Neutrophil (primary cell): ENCODE measurements around the gene OMD.

Experiments used
- H3K27ac ChIP-seq: fragments of 200-600 bp; sonication (generic); 2 replicates; pipeline ENCODE4 v1.5.1; 2016; ENCODE audit warnings: mild to moderate bottlenecking, moderate library complexity
- H3K27me3 ChIP-seq: fragments of 200-600 bp; sonication (generic); 2 replicates; pipeline ENCODE4 v1.6.0; 2016; ENCODE audit warnings: mild to moderate bottlenecking
- H3K36me3 ChIP-seq: fragments of 200-600 bp; sonication (generic); 2 replicates; pipeline ENCODE4 v1.5.1; 2017
- H3K4me1 ChIP-seq, 2 experiments: fragments of 200-600 bp in 1 of 2; sonication (generic) in 1 of 2; 1 replicate in 1 of 2; 2 replicates in 1 of 2; pipeline versions ENCODE4 v1.5.1 to v1.6.1; 2013 to 2016; ENCODE audit warnings: low read depth in 1 of 2, low read length in 1 of 2, mild to moderate bottlenecking in 1 of 2, moderate library complexity in 1 of 2; ENCODE audit not compliant: control insufficient read depth in 1 of 2, insufficient read depth in 1 of 2
- H3K4me3 ChIP-seq, 2 experiments: fragments of 200-600 bp in 1 of 2; sonication (generic) in 1 of 2; 1 replicate in 1 of 2; 2 replicates in 1 of 2; pipeline ENCODE4 v1.5.1; 2013 to 2016; ENCODE audit warnings: low read depth in 1 of 2, low read length in 1 of 2, mild to moderate bottlenecking in 1 of 2, moderate library complexity in 1 of 2
- H3K9me3 ChIP-seq: fragments of 200-600 bp; sonication (generic); 2 replicates; pipeline ENCODE4 v1.5.1; 2016
- CTCF ChIP-seq: fragments of 200-600 bp; sonication (generic); IDR thresholded peaks from 2 replicates; pipeline ENCODE4 v1.5.1; 2016; ENCODE audit warnings: antibody characterized with exemption

Gene OMD

DNA sequence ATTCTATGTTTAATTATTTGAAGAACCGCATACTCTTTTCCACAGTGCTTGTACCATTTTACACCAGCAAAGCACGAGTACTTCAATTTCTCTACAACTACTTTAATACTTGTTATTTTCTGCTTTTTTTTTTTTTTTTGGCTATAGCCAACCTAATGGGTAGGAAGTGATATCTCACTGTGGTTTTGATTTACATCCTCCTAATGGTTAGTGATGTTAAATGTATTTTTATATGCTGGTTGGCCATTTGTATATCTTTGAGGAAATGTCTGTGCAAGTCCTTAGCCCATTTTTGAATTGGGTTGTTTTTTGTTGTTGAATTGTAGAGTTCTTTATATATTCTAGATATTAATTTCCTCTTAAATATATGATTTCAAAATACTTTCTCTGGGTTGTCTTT lies 42.5 kb downstream of the OMD start:
- Histone ChIP-seq H3K9me3 (no peaks in the 10 kb centered on the region), H3K27ac (no peak overlapping the region), H3K4me1 (no peaks in the 10 kb centered on the region), H3K4me3 (no peak overlapping the region), H3K27me3 (no peaks in the 10 kb centered on the region), H3K36me3 (no peaks in the 10 kb centered on the region)
- no peak for TF ChIP-seq CTCF

DNA sequence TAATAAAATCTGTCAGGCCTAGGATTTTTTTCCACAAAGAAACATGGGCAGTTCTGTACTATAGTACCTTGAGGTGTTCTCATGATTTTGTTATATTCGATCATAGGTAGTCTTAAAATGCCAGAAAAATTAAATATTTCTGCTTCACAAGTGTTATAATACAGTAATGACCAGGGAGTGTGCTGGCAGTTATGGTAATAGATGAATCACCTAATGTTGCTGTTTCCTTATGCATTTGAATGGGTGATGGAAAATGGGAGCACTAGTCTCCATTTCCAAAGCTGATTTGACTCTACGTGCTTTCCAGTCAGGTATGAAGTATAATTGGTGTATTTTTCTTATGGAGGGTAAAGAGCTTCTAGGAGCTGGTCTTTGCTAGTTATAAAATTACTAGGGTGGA lies 43.7 kb downstream of the OMD start:
- H3K27ac ChIP-seq: no peak overlapping the region
- TF ChIP-seq CTCF: no peak
- no peaks in the 10 kb centered on the region for H3K27me3 ChIP-seq
- H3K36me3 ChIP-seq: no peaks in the 10 kb centered on the region
- H3K9me3 ChIP-seq: no peaks in the 10 kb centered on the region
- H3K4me1 ChIP-seq: no peaks in the 10 kb centered on the region
- H3K4me3 ChIP-seq: no peak overlapping the region

GRCh38 chr9:92378865-92379560 lies 45.3 kb downstream of the OMD start:
- Histone ChIP-seq H3K4me3 (no peak overlapping the region), H3K9me3 (no peaks in the 10 kb centered on the region), H3K27ac (no peak overlapping the region), H3K27me3 (no peaks in the 10 kb centered on the region), H3K4me1 (no peaks in the 10 kb centered on the region), H3K36me3 (no peaks in the 10 kb centered on the region)
- TF ChIP-seq CTCF: no peak

- Histone ChIP-seq H3K27ac (no peak overlapping the region), H3K36me3 (no peaks in the 10 kb centered on the region), H3K4me1 (no peaks in the 10 kb centered on the region), H3K4me3 (no peak overlapping the region), H3K9me3 (no peaks in the 10 kb centered on the region), H3K27me3 (no peaks in the 10 kb centered on the region)
- TF ChIP-seq CTCF: no peak
These were observed 46.4 kb downstream of the OMD start for GRCh38 chr9:92377876-92378275.

DNA sequence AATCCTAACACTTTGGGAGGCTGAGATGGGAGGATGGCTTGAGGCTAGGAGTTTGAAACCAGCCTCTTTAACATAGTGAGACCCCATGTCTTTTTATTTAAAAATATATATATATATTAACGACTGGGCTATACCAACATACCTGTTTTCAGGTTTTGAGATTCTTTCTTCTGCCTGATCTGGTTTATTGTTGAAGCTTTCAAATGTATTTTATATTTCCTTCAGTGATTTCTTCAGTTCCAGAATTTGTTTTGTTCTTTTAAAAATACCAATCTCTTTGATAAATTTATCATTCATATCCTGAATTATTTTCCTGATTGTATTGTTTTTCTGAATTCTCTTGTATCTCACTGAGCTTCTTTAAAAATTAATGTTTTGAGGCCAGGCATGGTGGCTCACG lies 51.1 kb downstream of the OMD start:
- H3K27me3 ChIP-seq: no peaks in the 10 kb centered on the region
- H3K27ac ChIP-seq: no peak overlapping the region
- no peaks in the 10 kb centered on the region for H3K36me3 ChIP-seq
- no peaks in the 10 kb centered on the region for H3K9me3 ChIP-seq
- no peak for TF ChIP-seq CTCF
- H3K4me3 ChIP-seq: no peak overlapping the region
- H3K4me1 ChIP-seq: no peaks in the 10 kb centered on the region
